SIG-M5 treated with dmso at 0.1 percent for 504 hours (cell line): Measurements from ENCODE around the gene TPRX1.
"Not testable (repeated sequence)": the region's sequence is repeated elsewhere in the genome, so short reads cannot be mapped to it uniquely, and the experiment has no call there.

Experiments
- DNase-seq: peaks from one replicate; lab custom pipeline; 2025; ENCODE audit not compliant: unreplicated experiment; lab: John Stamatoyannopoulos, UW

TPRX1 gene, protein sequence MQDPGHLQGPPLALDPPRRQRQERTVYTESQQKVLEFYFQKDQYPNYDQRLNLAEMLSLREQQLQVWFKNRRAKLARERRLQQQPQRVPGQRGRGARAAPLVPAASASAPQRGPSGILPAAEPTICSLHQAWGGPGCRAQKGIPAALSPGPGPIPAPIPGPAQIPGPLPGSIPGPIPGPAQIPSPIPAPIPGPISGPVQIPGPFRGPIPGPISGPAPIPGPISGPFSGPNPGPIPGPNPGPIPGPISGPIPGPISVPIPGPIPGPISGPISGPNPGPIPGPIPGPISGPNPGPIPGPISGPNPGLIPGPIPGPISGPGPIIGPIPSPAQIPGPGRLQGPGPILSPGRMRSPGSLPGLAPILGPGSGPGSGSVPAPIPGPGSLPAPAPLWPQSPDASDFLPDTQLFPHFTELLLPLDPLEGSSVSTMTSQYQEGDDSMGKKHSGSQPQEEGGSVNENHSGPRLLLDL

GRCh38 chr19:47804451-47804850 is at the start of gene TPRX1:
Gene TPRX1, minus strand, starts transcription at chr19:47804551. Its CDS starts 12 bp downstream, at chr19:47804539.
- not testable (repeated sequence) for DNase-seq

DNA sequence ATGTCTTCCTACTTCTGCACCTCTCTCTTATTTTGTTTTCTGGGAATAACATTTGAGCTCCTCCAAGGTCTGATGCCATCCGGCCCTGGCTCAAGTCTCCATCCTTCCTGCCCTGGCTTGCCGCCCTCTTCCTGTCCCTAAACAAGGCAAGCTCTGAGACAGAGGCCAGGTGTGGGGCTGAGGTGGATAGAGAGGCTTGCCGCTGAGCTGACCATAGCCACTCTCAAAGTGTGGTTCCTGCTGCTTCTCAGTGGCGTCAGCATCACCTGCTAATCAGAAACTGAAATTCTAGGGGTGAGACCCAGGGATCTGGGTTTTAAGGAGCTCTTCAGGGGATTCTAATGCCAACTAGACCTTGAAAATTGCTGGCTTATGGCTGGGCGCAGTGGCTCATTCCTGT is 48.7 kb upstream of the TPRX1 start:
- no peak for DNase-seq

GRCh38 chr19:47848823-47849473 is 44.6 kb upstream of the TPRX1 start:
- DNase-seq = peak; percentile 25

GRCh38 chr19:47848425-47848822 is 44.1 kb upstream of the TPRX1 start:
- no peak for DNase-seq

GRCh38 chr19:47842941-47843340 is 38.6 kb upstream of the TPRX1 start:
- no peak for DNase-seq

DNA sequence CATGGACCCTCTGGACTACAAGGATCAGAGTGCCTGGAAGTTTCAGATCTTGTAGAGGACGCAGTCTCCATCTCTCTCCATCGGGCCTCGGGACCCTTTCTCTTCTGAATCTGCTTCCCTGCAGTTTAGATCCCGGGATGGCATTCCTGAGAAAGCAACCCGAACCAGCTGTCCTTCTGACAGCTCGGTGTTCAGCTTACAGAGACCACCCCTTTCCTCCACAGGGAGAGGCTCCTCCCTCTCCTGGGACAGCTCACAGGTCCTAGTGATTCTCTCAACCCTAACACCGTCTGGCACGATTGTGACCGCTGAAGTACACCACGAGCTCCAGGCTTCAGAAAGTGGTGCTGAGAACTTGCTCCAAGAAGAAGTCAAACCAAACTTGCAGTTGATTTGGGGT is 35.6 kb upstream of the TPRX1 start:
- no peak for DNase-seq

GRCh38 chr19:47839411-47839810 is 35.1 kb upstream of the TPRX1 start:
- DNase-seq = no peak

- no peak for DNase-seq
These were observed 31.7 kb upstream of the TPRX1 start for GRCh38 chr19:47836038-47836437.

GRCh38 chr19:47832723-47833122 is 28.4 kb upstream of the TPRX1 start:
- no peak for DNase-seq

DNA sequence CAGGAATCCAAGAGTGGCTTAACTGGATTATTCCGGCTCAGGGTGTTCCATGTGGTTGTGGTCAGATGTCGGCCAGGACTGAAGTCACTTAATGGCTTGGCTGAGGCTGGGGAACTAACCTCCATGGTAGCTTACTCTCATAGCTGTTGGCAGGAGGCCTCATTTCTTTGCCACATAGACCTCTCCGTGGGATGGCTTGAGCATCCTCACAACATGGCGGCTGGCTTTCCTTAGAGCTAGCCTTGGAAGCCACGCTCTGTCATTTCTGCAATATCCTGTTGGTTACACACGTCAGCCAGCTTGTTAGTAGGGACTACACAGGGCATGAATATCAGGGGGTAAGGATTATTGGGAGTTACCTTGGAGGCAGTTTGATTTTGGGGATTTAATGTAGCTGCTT is 22.4 kb upstream of the TPRX1 start:
- no peak for DNase-seq

DNA sequence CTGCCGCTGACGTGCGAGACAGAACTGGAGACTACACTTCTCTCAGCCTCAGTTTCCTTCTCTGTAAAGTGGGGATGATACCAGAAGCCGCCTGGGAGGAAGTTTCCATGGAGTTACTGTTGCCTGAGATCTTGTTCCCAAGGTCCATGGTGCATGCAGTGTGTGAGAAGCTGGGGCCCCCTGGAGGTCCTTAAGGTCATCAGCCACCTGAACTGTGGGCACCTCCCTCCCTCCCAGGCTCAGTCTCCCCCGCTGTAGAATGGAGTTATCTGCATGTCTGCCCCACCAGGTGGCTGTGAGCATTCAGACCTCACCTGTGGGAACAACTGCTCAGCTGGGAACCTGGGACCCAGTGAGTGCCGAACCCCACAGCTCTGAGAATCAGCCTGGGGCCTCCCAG is 20.0 kb upstream of the TPRX1 start:
- no peak for DNase-seq

DNA sequence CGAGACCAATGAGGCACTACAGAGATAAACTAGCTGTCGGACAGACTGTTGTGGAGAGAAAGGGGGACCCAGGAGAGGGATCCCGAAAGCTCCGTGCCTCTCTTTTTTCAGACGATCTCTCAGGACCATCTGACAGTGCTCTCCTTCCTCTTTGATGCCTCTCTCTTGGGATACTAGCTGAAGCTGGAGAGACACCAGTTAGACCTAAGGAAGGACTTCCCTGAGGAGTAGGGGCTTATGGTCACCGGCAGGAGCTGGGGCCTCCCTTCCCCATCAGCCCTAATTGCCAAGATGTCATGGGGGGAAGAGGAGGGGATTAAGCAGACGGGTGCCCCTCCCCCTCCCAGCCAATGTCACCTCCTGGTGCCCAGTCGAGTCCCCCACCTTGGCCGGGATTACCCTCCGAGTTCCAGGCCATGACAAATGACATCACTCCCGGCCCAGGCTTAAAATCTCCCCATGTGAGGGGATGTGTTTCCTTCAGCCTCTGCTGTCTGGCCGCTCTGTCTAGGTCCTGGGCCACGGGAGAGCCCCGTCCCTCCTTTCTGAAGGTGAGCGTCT is 17.2 kb upstream of the TPRX1 start, which contains the start of gene CRX:
Gene CRX, plus strand, starts transcription at position 478 of the 561 bp plus-strand sequence. CDS start 12,507 bp downstream, outside the sequence.
- DNase-seq = no peak

DNA sequence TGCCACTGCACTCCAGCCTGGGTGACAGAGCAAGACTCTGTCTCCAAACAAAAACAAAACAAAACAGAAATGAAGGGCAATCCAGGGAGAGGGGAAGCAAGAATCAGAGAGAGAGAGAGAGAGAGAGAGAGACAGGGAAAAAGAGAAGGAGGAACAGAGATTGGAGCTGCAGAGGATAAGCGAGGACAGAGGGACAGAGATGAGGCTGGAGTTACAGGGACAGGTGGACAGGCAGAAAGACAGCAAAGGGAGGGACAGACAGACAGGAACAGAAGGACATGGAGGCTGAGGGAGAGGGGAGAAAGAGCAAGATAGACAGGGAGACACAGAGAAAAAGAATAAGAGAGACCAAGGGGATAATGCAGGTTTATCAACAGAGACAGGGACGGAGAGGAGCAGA is 16.1 kb upstream of the TPRX1 start:
- no peak for DNase-seq

DNA sequence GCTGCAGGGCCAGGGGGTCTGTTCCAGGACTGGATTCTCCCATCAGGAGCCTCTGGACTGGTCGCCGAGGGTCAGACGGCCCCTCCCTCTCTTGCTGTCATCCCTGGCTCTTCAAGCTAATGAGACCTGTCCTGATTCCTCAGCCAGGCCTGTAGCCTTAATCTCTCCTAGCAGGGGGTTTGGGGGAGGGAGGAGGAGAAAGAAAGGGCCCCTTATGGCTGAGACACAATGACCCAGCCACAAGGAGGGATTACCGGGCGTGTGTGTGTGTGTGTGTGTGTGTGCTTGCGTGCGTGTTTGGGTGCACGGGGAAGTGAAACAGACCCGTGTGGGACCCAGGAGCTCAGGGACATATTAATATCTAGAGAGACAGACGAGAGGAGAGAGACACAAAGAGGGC is 15.5 kb upstream of the TPRX1 start:
- peak; percentile 9 for DNase-seq

- DNase-seq = not testable (repeated sequence)
These were observed 13.9 kb upstream of the TPRX1 start for GRCh38 chr19:47818221-47818620.

DNA sequence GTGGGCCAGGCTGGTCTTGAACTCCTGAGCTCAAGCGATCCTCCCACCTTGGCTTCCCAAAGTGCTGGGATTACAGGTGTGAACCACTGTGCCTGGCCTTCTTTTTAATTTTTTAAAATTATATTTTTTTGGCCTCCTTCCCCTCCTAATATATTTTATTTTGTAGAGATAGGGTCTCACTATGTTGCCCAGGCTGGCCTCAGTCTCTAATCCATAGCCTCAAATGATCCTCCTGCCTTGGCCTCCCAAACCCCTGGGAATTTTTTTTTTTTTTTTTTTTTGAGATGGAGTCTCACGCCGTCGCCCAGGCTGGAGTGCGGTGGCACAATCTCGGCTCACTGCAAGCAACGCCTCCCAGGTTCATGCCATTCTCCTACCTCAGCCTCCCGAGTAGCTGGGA is 11.9 kb upstream of the TPRX1 start:
- not testable (repeated sequence) for DNase-seq

GRCh38 chr19:47813995-47814328 is 9.6 kb upstream of the TPRX1 start:
- no peak for DNase-seq

GRCh38 chr19:47813304-47813994 is 9.1 kb upstream of the TPRX1 start:
- peak; percentile 60 for DNase-seq

DNA sequence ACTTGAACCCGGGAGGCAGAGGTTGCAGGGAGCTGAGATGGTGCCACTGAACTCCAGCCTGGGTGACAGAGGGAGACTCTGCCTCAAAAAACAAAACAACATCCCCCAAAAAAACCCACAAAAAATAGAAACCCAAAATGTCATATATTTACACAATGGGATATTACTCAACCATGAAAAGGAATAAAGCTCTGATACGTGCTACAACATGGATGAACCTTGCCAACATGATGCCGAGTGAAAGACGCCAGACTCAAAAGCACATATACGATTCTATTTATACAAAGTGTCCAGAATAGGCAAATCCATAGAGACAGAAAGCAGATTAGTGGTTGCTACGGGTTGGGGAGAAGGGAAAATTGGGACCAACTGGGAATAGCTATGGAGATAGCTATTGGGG is 2.1 kb upstream of the TPRX1 start:
- no peak for DNase-seq

DNA sequence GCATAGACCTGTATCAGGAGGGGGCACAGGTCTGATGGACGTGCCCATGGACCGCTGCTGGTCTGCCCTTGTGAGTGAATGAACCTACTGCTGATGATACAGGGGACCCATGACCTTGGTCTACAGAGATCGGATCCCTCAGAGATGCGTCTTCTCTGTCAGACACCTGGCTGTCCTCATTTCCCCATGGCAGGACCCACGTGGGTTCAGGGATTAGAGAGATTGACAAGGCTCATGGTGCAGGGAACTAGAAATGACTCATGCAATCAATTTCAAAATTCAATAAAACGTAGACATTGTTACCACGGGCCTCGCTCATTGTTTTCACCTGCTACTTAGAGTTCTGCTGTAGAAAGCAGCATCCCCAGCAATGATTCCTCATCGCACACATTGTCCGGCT is 962 bp upstream of the TPRX1 start:
- no peak for DNase-seq

DNA sequence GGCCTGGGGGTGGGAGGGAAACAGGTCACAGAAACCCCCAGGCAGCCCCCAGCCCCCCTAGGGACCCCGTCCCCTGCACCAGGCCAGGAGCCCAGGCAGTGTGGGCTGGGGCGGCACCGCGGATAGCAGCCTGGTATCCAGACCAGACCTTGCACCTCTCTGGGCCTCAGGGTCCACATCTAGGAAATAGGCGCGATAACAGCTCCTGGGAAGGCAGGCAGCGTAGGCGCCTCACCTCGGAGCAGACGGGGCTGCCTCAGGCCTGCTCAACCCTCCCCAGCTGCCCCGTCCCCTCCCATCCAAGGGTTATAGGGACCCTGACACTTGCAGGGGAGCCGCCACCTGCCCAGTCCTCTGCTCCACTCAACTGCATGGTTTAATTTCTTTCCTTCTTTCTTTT is 680 bp downstream of the TPRX1 start:
- DNase-seq = not testable (repeated sequence)
